Aorta (tissue), 5 donors: Measurements from ENCODE around the gene LCE3D. TPM values are rescaled to one million over a fixed set of nuclear protein-coding genes. Genes with fewer than 3 reads are reported as not detected.
"Not testable (repeated sequence)": the region's sequence is repeated elsewhere in the genome, so short reads cannot be mapped to it uniquely, and the experiment has no call there.

Experiments used
- ATAC-seq: fragments of 200-7000 bp; cut with Tn5 transposase; one replicate; pipeline ENCODE4 v1.9.1; 2022; ENCODE audit warnings: moderate library complexity; ENCODE audit not compliant: low FRiP score
- DNase-seq, 2 donors: peaks; one replicate each; pipeline ENCODE4 v3.0.0-alpha.2; 2020
- H3K27ac ChIP-seq, 2 donors: one replicate each; pipeline ENCODE4 v1.5.1; 2013; ENCODE audit warnings: low read length in 2 of 2, mild to moderate bottlenecking in 2 of 2, moderate library complexity in 2 of 2, control low read depth in 1 of 2, inconsistent platforms in 1 of 2, low read depth in 1 of 2
- H3K27me3 ChIP-seq, 2 donors: one replicate each; pipeline ENCODE4 v1.6.1; 2013; ENCODE audit warnings: control low read depth in 1 of 2, low read length in 1 of 2, mild to moderate bottlenecking in 1 of 2, moderate library complexity in 1 of 2; ENCODE audit not compliant: insufficient read depth in 2 of 2, control insufficient read depth in 1 of 2
- H3K36me3 ChIP-seq, 2 donors: one replicate each; pipeline ENCODE4 v1.6.1; 2013; ENCODE audit warnings: control low read depth in 1 of 2, low read length in 1 of 2, mild to moderate bottlenecking in 1 of 2; ENCODE audit not compliant: insufficient read depth in 2 of 2, control insufficient read depth in 1 of 2
- H3K4me1 ChIP-seq, 2 donors: one replicate each; pipeline ENCODE4 v1.6.1; 2013; ENCODE audit warnings: low read length in 2 of 2, control low read depth in 1 of 2, mild to moderate bottlenecking in 1 of 2, moderate library complexity in 1 of 2; ENCODE audit not compliant: insufficient read depth in 2 of 2, control insufficient read depth in 1 of 2
- H3K4me3 ChIP-seq, 2 donors: one replicate each; pipeline ENCODE4 v1.5.1; 2013; ENCODE audit warnings: low read length in 2 of 2, control low read depth in 1 of 2, mild to moderate bottlenecking in 1 of 2
- H3K9me3 ChIP-seq: one replicate; pipeline ENCODE4 v1.6.1; 2013; ENCODE audit warnings: mild to moderate bottlenecking, low read length; ENCODE audit not compliant: control insufficient read depth
- WGBS, 2 donors: extraction: QIAGEN DNeasy Blood & Tissue Kit; methylation state at CpG; one replicate each; pipeline ENCODE4 v1.1.7; 2013; 5-methylcytosine and 5-hydroxymethylcytosine counted together
- intact Hi-C, 2 donors: fragments of 100-400 bp; cut with DNase I; formaldehyde crosslinking; loops; one replicate each; pipeline versions ENCODE4 v1.14.2 to v1.15.0; 2022
- polyA plus RNA-seq, 2 donors: library from polyadenylated mRNA; stranded (reverse); fragments of 200-250 nt; gene quantifications; one replicate each; pipeline ENCODE4 v1.2.3, GENCODE V29; 2013
- total RNA-seq, 2 donors: library from RNA; stranded (reverse); fragmentation: NEBNext Ultra II Directional; extraction: Animal tissue kit (Norgen Biotek cat#: 25700); gene quantifications; one replicate each; pipeline ENCODE4 v1.2.1, GENCODE V29; 2021
- donor health status: healthy with polysubstance abuse.
- donor health status: Bipolar disorder and iron deficiency.
- donor health status: DM: no; HTN: no; CAD: no.
- donor health status: DM: no; HTN: no; CAD: no.
- donor health status: DM: yes; HTN: yes; CAD: no.

LCE3D gene
- total and polyA plus RNA-seq, 4 donors: not detected

DNA sequence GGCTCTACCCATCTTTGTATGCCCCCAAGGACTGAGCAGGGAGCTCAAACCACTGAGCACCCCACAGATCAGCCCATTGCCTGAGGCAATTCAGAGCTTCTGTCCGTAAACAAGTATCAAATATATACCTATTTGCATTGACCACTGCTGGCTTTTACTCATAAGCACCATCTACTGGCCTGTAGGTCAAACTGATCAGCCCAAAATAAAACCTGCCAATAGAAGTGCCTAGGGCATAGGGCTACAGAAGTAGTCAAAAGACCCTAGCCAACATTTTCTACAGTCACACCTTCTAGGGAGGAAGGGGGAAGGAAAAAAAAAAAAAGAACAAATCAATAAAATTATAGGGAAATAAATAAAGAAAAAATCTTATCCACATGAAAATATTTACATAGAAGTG lies 5.3 kb upstream of the LCE3D start:
- peaks cover 2% of the 10 kb centered on the region for H3K9me3 ChIP-seq
- no peak for ATAC-seq
- H3K27me3 ChIP-seq: peaks cover 0 to 2% of the 10 kb centered on the region in 2 donors
- no peaks in the 10 kb centered on the region for H3K36me3 ChIP-seq
- no peak overlapping the region for H3K4me3 ChIP-seq
- H3K27ac ChIP-seq: no peak overlapping the region
- 53% methylated on average over 1 of the region's 1 CpG; no CpG with 5 or more reads in 1 of the 2 donors for WGBS, 2 donors
- intact Hi-C loops: no loop called here
- no peak for DNase-seq
- H3K4me1 ChIP-seq: no peaks in the 10 kb centered on the region

DNA sequence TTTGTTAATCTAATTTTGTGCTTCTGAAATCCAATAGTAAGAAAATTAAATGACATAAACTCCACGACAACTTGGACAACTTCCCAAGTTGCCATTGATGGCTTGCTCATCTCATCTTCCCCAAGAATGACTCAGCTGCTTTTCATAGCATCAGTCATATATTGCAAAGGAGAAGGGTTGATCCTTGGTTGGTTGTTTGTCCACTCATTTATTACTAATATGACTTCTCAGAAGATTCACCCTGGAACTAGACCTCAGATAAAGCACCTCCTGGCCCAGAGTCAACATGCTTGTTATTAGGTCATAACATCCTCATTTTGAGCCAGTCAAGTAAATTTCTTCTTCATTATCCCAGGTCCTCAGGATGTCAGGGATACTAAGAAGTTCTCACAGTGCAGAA lies 2.3 kb upstream of the LCE3D start:
- WGBS, 2 donors: 66 to 79% methylated on average over 1 of the region's 1 CpG
- intact Hi-C loops: no loop called here
- DNase-seq (no peak), ATAC-seq (no peak)
- Histone ChIP-seq H3K9me3 (peaks cover 3% of the 10 kb centered on the region), H3K27ac (no peak overlapping the region), H3K27me3 (peaks cover 0 to 2% of the 10 kb centered on the region in 2 donors), H3K4me3 (no peak overlapping the region), H3K4me1 (no peaks in the 10 kb centered on the region), H3K36me3 (no peaks in the 10 kb centered on the region)

DNA sequence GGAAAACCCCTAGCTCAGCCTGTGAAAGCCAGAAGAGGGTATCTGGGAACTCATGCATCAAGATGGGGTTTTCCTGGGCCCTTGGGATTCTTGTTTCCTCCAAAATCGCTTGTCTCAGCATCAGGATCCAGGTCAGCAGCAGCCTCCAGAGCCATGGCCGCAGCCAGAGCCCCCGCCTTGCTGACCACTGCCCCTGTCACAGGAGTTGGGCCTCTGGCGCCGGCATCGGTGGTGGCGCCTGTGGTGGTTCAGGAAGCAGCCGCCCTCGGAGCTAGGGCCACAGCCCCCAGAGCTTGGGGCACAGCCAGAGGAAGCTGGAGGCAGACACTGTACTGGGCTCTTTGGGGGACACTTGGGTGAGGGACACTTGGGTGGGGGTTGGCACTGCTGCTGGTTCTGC lies 790 bp downstream of the LCE3D start:
- H3K36me3 ChIP-seq, intact Hi-C loops: not testable (repeated sequence)

DNA sequence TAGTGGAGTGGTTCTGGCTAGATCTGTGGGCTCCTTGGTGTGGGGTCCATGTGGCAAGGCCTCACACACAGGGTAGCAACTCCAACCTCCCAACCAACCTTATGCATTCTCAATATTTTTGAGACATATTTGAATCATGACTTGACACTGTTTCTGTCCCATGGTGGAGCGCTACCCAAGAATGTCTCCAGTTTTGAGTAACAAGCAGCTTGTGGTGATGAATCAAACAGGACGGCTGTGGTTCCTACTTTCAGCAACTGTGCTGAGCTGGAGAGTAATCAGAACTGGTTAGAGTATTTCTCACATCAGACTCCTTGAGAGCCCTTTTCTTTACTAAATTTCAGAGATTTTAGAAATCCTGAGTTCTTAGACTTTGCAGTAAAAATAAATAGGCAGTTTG lies 3.1 kb downstream of the LCE3D start:
- ATAC-seq (no peak), DNase-seq (no peak)
- H3K9me3 ChIP-seq: peaks cover 1% of the 10 kb centered on the region
- WGBS, 2 donors: 66 to 82% methylated on average over 2 of the region's 2 CpGs
- H3K36me3 ChIP-seq: no peaks in the 10 kb centered on the region
- intact Hi-C loops: no loop called here
- H3K27ac ChIP-seq: no peak overlapping the region
- no peak overlapping the region for H3K4me3 ChIP-seq
- H3K27me3 ChIP-seq: peaks cover 0 to 2% of the 10 kb centered on the region in 2 donors
- H3K4me1 ChIP-seq: no peaks in the 10 kb centered on the region

More for the DNA sequence above, 790 bp downstream of the LCE3D start:
- WGBS, 2 donors: 89 to 90% methylated on average over 7 to 9 of the region's 9 CpGs
- not testable (repeated sequence) for H3K4me1 ChIP-seq, ATAC-seq, H3K9me3 ChIP-seq, DNase-seq, H3K27ac ChIP-seq, H3K4me3 ChIP-seq, H3K27me3 ChIP-seq

DNA sequence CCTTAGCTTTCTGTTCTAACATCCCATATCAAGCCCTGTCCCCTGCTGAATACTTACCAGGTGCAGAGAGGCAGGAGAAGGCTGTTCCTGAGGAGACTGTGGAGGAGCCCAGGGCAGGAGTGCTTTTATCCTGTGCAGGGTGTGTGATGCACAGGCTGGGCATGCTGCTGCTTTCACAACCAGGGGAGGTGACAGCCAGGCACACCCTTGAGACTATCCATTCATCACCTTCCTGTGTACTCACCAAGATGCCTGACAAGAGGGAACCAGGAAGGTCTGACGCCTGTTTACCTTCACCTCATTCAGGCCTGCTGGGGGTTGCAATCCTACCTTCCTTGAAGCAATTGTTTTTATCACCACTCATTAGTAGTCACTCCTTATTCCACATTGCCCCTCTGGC lies 13.6 kb downstream of the LCE3D start, which contains the start of gene LCE3E:
Gene LCE3E (minus strand): TSS at position 100 of the 400 bp plus-strand sequence. CDS start 572 bp downstream, outside the sequence.
- peaks cover 1% of the 10 kb centered on the region for H3K9me3 ChIP-seq
- no peaks in the 10 kb centered on the region for H3K27me3 ChIP-seq
- no peaks in the 10 kb centered on the region for H3K4me1 ChIP-seq
- H3K4me3 ChIP-seq: no peak within 1 kb of the TSS
- intact Hi-C loops: loop anchor here in 1 of 2 donors (10.0 kb wide), 1 partner anchor 58 kb away; the partner anchor contains the start of gene LCE3A
- 44 to 77% methylated on average over 1 of the region's 1 CpG for WGBS, 2 donors
- ATAC-seq (no peak), DNase-seq (no peak)
- no peak within 1 kb of the TSS for H3K27ac ChIP-seq
- no peaks in the 10 kb centered on the region for H3K36me3 ChIP-seq

GRCh38 chr1:152565535-152566215 lies 14.6 kb downstream of the LCE3D start:
- H3K36me3 ChIP-seq: no peaks in the 10 kb centered on the region
- no peak overlapping the region for H3K4me3 ChIP-seq
- DNase-seq (no peak), ATAC-seq (no peak)
- no peak overlapping the region for H3K27ac ChIP-seq
- no peaks in the 10 kb centered on the region for H3K4me1 ChIP-seq
- H3K27me3 ChIP-seq: no peaks in the 10 kb centered on the region
- 71 to 81% methylated on average over 10 to 14 of the region's 14 CpGs for WGBS, 2 donors
- intact Hi-C loops: loop anchor here in 1 of 2 donors (10.0 kb wide), 1 partner anchor 59 kb away; the partner anchor contains the start of gene LCE3A
- no peaks in the 10 kb centered on the region for H3K9me3 ChIP-seq

DNA sequence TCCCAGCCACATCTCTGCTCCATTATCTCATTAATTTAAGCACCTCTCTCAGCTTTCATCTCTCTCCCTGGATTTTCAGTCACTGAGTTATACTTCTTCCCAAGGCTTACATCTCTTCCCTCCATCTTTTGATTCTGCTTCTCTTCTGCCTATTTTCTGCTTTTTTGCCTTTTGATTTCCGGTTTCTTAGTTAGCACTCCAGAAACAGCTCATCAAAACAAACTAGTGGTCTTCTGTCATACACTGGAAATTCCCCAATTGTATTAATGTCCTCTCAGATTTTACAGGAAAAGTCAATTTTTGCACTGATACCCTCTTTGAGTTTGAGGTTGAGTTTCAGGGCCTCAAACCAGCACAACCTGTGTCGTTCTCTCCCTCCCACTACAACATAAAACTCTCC lies 15.2 kb downstream of the LCE3D start:
- Histone ChIP-seq H3K9me3 (no peaks in the 10 kb centered on the region), H3K27ac (no peak overlapping the region), H3K4me3 (no peak overlapping the region), H3K4me1 (no peaks in the 10 kb centered on the region), H3K27me3 (no peaks in the 10 kb centered on the region), H3K36me3 (no peaks in the 10 kb centered on the region)
- ATAC-seq: no peak
- intact Hi-C loops: loop anchor here in 1 of 2 donors (10.0 kb wide), 1 partner anchor 60 kb away; the partner anchor contains the start of gene LCE3A
- WGBS, 2 donors: 55 to 62% methylated on average over 2 of the region's 2 CpGs
- no peak for DNase-seq

DNA sequence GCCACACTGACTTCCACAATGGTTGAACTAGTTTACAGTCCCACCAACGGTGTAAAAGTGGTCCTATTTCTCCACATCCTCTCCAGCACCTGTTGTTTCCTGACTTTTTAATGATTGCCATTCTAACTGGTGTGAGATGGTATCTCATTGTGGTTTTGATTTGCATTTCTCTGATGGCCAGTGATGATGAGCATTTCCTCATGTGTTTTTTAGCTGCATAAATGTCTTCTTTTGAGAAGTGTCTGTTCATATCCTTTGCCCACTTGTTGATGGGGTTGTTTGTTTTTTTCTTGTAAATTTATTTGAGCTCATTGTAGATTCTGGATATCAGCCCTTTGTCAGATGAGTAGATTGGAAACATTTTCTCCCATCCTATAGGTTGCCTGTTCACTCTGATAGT lies 32.0 kb downstream of the LCE3D start:
- intact Hi-C loops, H3K27ac ChIP-seq, H3K27me3 ChIP-seq, H3K4me1 ChIP-seq, H3K4me3 ChIP-seq, H3K9me3 ChIP-seq, DNase-seq, ATAC-seq, H3K36me3 ChIP-seq: not testable (repeated sequence)
- whole genome bisulfite sequencing, 2 donors: no CpG with 5 or more reads among the region's 1 CpG

DNA sequence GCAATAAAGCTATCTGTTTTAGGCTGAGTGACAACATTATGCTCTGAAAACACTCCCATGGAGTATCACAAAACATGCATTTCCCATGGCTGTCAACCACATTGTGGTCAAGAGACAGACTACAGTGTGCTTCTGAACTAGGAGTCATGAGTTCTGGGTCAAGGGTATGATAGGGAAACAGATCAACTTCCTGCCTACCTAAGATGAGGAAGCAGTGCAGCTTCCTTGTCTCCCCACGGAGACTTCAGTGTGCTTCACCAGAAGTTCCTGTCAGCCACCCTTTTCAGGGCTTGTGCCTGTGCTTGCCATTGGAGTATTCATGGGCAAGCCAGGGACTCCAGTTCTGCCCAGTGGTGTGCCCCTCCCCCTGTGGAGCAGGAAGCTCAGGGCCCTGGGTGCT lies 33.6 kb downstream of the LCE3D start:
- H3K36me3 ChIP-seq: no peaks in the 10 kb centered on the region
- H3K4me3 ChIP-seq: no peak overlapping the region
- intact Hi-C loops: no loop called here
- DNase-seq (no peak), ATAC-seq (no peak)
- no peaks in the 10 kb centered on the region for H3K27me3 ChIP-seq
- no peaks in the 10 kb centered on the region for H3K9me3 ChIP-seq
- no peaks in the 10 kb centered on the region for H3K4me1 ChIP-seq
- WGBS, 2 donors: 58 to 81% methylated on average over 1 of the region's 1 CpG
- H3K27ac ChIP-seq: no peak overlapping the region
